ENCODE data around the gene SLC47A1.

Gene SLC47A1

GRCh38 chr17:19590912-19591551 lies 57.4 kb downstream of the SLC47A1 start:
- no peak for DNase-seq (ENCODE audit: low read depth in 1 of 2, low spot score in 1 of 2)

DNA sequence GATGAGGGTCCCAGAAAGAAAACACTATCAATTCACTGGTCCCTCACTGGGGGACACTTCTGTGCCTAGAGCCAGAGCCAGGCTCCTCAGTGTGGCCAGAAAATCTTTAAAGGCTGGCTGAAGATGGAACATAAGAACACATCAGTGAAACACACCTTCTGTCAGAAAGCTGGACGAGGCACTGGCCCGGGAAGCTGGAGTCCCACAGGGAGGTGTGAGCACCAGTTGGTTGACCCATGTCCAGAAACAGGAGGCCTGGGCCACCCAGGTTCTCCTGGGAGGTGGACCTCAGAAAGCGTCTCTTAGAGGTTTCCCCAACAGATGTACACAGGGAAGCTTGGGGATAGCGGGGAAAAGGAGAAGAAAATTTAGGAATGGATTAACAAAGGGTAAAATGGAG lies 58.7 kb downstream of the SLC47A1 start:
- DNase-seq (ENCODE audit: low read depth in 1 of 2, low spot score in 1 of 2) = no peak

DNA sequence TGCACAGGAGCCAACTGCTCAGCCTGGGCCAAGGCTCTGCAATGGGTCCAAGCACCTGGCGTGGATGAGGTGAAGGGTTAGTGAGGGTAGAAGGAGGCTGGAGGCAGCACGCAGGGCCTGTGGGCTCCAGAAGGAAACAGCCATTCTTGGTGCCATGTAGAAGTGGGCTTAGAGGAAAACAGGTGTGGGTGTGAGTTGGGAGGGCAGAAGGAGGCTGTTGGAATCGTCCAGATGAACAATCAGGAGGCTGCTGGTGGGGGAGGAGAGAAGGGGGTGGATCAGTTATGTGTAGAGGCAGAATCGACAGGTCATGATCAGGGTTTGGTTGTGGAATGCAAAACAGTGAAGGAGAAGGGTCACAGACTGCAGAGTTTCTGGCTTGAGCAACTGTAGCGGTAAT lies 63.2 kb downstream of the SLC47A1 start:
- DNase-seq (ENCODE audit: low read depth in 1 of 2, low spot score in 1 of 2) = no peak

GRCh38 chr17:19610311-19610710 lies 76.7 kb downstream of the SLC47A1 start:
- no peak for DNase-seq (ENCODE audit: low read depth in 1 of 2, low spot score in 1 of 2)

GRCh38 chr17:19610879-19611278 lies 77.2 kb downstream of the SLC47A1 start:
- no peak for DNase-seq (ENCODE audit: low read depth in 1 of 2, low spot score in 1 of 2)

- DNase-seq (ENCODE audit: low read depth in 1 of 2, low spot score in 1 of 2) = no peak
Measured at GRCh38 chr17:19613979-19614378, 80.3 kb downstream of the SLC47A1 start.

DNA sequence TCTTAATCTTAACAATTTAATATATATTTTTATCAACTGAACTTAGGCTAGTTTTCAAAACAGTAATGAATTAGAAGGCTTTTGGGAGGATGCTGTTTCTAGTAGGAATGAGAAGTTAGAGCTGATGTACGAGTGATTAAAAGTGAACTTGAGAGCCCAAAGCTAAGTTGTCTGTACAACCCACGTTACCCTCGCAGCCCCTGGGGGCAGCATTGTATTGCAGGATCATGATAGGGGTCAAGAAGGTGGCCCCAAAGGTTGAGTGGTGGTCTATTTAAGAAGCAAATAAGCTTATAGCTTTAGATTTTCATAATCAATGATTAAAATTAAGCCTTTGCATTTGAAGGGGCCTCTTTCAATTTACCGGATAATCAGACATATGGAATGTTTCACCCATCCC lies 81.2 kb downstream of the SLC47A1 start:
- DNase-seq (ENCODE audit: low read depth in 1 of 2, low spot score in 1 of 2) = no peak

- DNase-seq (ENCODE audit: low read depth in 1 of 2, low spot score in 1 of 2) = no peak
Measured at GRCh38 chr17:19618015-19618414, 84.4 kb downstream of the SLC47A1 start.

GRCh38 chr17:19619705-19620325 lies 86.2 kb downstream of the SLC47A1 start:
- no peak for DNase-seq (ENCODE audit: low read depth in 1 of 2, low spot score in 1 of 2)

GRCh38 chr17:19621697-19622096 lies 88.0 kb downstream of the SLC47A1 start:
- no peak for DNase-seq (ENCODE audit: low read depth in 1 of 2, low spot score in 1 of 2)

GRCh38 chr17:19626079-19626478 lies 92.4 kb downstream of the SLC47A1 start:
- DNase-seq (ENCODE audit: low read depth in 1 of 2, low spot score in 1 of 2) = no peak
